Limb (tissue), 2 donors: Measurements from ENCODE around the gene PPP3CA.

Experiments used
- DNase-seq, 2 donors: peaks; one replicate each; pipeline ENCODE4 v3.0.0-alpha.2; 2016; ENCODE audit errors: extremely low spot score in 2 of 2

Gene PPP3CA

GRCh38 chr4:101050837-101051205, 296.5 kb downstream of the PPP3CA start:
- DNase-seq, result no peak

DNA sequence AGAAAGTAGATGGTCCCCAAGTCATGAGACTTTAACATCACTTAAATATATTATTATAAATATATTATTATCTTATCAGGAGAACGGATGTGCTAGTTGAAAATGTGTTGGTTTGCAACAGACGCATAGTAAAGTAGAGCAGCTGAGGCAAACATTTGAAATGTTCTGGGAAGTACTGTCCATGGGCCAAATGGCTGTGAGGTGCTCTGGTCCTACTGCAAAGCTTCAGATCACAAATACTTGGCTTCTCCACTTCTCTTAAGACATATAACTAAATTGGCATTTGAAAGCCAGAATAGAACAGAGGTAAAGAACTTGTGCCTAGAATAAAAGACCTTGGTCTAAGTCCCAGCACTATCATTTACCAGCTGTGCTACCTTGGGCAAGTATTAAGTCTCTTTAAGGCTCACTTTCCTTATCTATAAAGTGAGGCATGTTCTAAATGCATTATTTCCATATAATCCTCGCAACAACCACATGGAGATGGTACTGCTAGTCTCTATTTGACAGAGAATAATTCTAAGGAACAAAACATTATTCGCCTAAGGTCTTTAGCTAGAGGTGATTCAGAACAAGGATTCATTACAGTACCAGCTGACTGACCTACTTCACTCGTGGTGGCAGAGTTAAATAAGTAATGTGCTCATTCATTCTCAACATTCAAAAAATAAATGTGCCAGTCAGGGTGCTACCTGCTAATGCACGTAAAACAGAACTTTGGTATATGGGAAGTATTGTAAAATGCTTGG, 297.1 kb downstream of the PPP3CA start:
- no peak for DNase-seq

DNA sequence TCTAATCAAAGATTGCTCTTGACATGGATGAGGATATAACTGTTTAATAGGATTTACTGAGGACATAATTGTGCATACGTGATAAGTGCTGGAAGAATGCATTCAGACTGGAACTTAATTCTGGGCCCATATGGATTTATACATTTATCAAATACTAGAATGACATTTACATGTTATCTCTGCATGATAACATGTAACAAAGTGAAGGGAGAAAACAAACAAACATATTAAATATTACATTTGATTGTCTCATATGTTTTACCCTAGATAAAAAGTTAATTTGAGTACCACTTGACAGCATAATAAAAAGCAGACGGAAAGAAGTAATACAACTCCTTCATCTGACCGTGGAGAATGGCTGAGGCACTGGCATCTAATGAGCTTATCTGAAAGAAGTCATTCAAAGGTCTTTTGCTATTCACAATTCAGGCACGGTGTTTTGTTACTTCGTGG, 297.8 kb downstream of the PPP3CA start:
- DNase-seq, result no peak

DNA sequence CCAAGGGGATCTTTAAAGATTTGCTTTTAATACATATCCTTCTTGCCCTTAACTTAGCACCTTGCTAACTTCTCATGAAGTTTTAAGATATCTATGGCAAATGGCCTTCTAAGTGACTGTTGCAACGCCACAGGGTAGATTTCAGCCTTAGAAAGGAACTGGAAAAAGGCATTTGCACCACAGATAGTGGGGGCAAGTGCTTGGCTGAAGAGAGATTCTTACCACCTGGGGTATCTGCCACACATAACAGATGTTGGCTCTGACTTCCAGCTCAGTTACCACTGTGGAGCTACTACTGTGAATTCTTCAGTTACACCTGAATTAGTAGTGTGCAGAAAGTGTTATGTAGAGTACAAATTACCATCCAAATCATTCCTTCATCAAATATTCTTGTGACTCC, 302.6 kb downstream of the PPP3CA start:
- DNase-seq, result no peak

GRCh38 chr4:101042847-101043246, 304.5 kb downstream of the PPP3CA start:
- no peak for DNase-seq

GRCh38 chr4:101040776-101041175, 306.6 kb downstream of the PPP3CA start:
- no peak for DNase-seq

GRCh38 chr4:101039367-101039766, 308.0 kb downstream of the PPP3CA start:
- no peak for DNase-seq

GRCh38 chr4:101037938-101038413, 309.4 kb downstream of the PPP3CA start:
- no peak for DNase-seq

DNA sequence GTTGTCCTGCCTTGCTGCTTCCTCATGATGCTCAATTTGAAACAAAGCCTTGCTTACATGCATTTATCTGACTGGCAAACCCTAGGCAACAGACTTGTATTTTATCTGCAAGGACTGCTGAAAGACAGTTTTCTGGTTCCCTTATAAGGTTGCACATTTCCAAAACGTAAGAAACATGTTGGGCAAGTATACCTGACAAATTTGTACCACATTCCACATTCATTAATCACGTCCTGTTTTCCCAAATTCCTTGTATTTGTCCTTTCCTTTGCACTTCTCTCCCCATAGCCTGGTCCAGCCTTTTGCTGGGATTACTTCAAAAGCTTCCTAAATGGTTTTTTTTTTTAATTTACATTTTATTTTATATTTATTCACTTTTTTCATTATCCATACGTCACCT, 310.1 kb downstream of the PPP3CA start:
- DNase-seq, result no peak

GRCh38 chr4:101035487-101035886, 311.8 kb downstream of the PPP3CA start:
- no peak for DNase-seq

DNA sequence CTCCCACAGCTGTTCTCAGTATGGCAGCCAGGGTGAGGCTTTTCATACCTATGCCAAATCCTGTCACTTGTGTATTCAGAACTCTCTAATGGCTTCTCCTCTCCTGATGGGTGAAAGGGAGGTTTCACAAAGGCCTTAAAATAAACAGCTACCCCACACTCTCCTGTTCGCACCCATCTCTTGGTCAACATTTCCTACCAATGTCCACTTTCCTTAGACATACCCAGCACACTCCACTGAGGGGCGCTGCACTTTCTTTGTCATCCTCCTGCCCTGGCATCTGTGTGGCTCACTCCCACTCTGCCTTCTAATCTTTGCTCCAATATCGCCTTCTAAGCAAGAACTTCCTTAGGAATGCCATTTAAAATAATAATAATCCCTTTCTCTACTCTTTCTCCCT, 313.3 kb downstream of the PPP3CA start:
- DNase-seq, result no peak

GRCh38 chr4:101032541-101032940, 314.8 kb downstream of the PPP3CA start:
- DNase-seq, result no peak

DNA sequence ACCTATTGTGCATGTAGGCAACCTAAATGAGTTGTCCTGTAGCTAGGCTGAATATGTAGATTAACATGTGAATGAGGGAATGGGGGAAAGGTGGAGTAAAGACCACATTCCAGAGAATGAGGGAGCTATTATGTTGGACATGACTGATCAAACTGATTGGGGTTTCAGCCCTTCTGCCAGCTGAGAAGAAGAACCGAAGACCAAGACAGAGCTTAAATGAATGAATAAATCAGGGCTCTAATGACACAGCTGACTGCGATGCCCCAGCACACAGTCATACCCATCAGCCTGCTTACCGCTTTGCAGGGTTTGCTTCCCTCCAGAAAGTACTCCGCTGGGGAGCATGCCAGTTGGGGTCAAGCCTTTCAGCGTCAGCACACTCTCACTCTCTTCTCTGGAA, 315.4 kb downstream of the PPP3CA start:
- DNase-seq, result no peak

DNA sequence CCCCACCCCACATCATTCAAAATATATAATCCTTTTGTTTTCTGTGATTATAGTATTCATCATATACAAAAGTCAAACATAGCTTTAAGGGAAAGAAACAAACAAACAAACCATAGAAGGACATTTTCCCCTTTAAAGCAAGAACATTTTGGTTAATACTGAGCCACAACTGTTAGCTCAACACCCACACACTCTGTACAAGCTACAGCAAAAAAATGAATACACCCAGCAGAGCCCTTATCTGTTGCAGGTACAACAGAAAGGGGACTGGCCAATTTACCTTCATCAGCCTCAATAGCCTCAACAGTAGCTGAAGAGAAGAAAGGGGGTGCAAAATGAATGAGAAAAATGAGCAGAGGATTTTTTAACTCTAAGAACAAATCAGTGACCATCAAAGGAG, 318.4 kb downstream of the PPP3CA start:
- DNase-seq, result no peak

GRCh38 chr4:101027721-101028120, 319.6 kb downstream of the PPP3CA start:
- DNase-seq, result no peak

- DNase-seq, result no peak
These were observed 321.6 kb downstream of the PPP3CA start for GRCh38 chr4:101025755-101026154.

- no peak for DNase-seq
These were observed 324.9 kb downstream of the PPP3CA start for GRCh38 chr4:101022151-101023024.

DNA sequence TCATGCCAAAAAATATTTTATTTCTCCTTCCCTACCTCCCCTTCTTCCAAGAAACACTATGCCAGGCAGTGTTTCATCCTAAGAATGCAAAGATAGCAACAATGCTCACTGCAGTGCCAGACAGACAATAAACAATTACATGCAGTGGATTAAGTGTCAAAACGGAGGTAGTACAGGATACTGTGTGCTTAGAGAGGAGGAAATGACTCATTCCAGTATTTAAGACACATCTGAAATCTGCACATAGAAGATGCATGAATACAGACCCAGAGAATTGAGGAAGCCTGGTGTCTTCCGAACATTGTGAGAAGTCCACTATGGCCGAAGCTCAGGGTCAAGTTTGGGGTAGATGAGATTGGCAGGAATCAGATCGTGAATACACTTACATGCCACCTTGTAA, 326.4 kb downstream of the PPP3CA start:
- no peak for DNase-seq

DNA sequence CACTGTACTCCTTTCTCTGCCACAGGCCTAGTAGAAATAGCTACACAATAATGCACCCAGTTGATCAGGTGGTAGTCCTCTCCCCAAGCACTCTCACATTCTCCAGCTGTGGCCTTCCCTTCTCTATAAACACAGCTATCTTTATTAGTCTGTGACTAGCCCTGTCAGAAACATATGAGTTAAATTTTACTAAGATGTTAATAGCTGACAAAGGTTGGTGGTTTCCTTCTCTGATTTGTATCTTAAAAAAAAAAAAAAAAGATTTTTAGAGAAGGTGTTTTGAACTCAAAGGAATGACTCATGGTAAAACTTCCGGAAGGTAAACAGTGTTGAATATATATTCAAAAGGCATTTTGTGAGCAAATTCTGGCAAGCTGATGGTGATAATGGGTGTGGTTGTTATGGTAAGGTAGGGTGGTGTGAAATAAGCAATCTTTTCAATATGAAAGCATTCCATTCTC, 327.4 kb downstream of the PPP3CA start:
- no peak for DNase-seq

DNA sequence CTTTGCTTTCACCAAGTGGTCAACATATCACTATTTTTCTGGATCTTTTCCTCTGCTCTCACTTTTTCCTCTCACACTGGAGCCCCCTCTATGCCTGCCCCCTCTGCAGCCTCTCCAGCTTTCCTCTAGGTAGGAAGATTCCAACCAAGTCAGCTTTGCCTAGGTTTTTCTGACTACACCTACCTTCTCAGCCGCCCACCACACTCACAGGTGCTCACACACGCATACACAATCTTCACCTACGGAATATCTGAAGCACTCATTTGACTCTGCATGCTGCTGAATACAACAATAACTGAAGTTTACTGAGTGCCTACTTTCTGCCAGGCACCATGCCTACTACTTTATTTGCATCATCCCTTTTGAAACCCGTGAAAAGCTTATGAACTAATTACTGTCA, 328.0 kb downstream of the PPP3CA start:
- no peak for DNase-seq

DNA sequence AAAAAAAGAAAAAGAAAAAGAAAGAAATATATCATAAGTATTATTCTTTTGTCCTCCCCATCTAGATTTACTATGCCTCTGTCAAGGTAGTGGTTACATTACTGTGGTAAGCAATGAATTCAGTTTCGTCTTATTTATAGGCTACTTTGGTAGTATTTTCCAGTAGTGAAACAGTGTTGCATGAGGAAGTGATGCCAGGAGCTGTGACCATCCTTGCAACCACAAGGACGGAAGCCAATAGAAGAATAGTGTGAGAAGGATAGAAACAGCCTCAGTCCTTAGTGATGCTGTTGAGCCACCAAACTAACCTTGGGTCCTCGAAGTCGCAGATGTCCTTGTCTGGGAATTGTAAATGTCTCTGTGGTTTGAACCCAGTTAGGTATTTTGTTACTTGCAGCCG, 328.5 kb downstream of the PPP3CA start:
- no peak for DNase-seq

- DNase-seq, result no peak
These were observed 332.9 kb downstream of the PPP3CA start for GRCh38 chr4:101014417-101014816.

GRCh38 chr4:101010987-101011386, 336.3 kb downstream of the PPP3CA start:
- no peak for DNase-seq
